Peyer's patch (tissue), 4 donors: ENCODE results near the gene STXBP5L. TPM values are rescaled to one million over a fixed set of nuclear protein-coding genes. Genes with fewer than 3 reads are reported as not detected.

Experiments
- DNase-seq, 3 donors: peaks; one replicate each; pipeline ENCODE4 v3.0.0-alpha.2; 2017 to 2019
- H3K27ac ChIP-seq, 4 donors: fragments of 200-600 bp; sonication (generic); one replicate each; pipeline ENCODE4 v1.5.1; 2016 to 2019
- H3K27me3 ChIP-seq, 2 donors: fragments of 200-600 bp; sonication (generic); one replicate each; pipeline ENCODE4 v1.5.1; 2019
- H3K36me3 ChIP-seq, 3 donors: fragments of 200-600 bp; sonication (generic); one replicate each; pipeline ENCODE4 v1.5.1; 2016 to 2019
- H3K4me1 ChIP-seq, 4 donors: fragments of 200-600 bp; sonication (generic); one replicate each; pipeline ENCODE4 v1.5.1; 2016 to 2019
- H3K4me3 ChIP-seq, 4 donors: fragments of 200-600 bp; sonication (generic); 1 replicate in 3 of 4; 2 replicates in 1 of 4; pipeline ENCODE4 v1.5.1; 2016 to 2019; ENCODE audit warnings: mild to moderate bottlenecking in 1 of 4
- H3K9me3 ChIP-seq, 4 donors: fragments of 200-600 bp; sonication (generic); one replicate each; pipeline ENCODE4 v1.5.1; 2016 to 2019; ENCODE audit warnings: mild to moderate bottlenecking in 1 of 4
- CTCF ChIP-seq, 6 experiments: fragments of 450-650 bp in 4 of 6; fragments of 200-600 bp in 2 of 6; sonication (generic) in 1 of 6; IDR thresholded peaks; one replicate each; pipeline ENCODE4 v1.5.1; 2017 to 2019; ENCODE audit warnings: antibody characterized with exemption in 6 of 6, mild to moderate bottlenecking in 3 of 6, moderate library complexity in 1 of 6
- POLR2A ChIP-seq, 2 donors: fragments of 450-650 bp; IDR thresholded peaks; one replicate each; pipeline ENCODE4 v1.5.1; 2017; ENCODE audit warnings: antibody characterized with exemption in 2 of 2, mild to moderate bottlenecking in 2 of 2, moderate library complexity in 2 of 2
- total RNA-seq, 4 donors: library from RNA; depleted of rRNA; stranded (reverse); fragments of >200 nt; gene quantifications; one replicate each; pipeline ENCODE4 v1.1.0, GENCODE V29; 2016

Gene STXBP5L
- 1 to 10 TPM in 1 of 4 donors, under 1 TPM in 3; under 0.01 to 1.1 (median 0.22) TPM for total RNA-seq

DNA sequence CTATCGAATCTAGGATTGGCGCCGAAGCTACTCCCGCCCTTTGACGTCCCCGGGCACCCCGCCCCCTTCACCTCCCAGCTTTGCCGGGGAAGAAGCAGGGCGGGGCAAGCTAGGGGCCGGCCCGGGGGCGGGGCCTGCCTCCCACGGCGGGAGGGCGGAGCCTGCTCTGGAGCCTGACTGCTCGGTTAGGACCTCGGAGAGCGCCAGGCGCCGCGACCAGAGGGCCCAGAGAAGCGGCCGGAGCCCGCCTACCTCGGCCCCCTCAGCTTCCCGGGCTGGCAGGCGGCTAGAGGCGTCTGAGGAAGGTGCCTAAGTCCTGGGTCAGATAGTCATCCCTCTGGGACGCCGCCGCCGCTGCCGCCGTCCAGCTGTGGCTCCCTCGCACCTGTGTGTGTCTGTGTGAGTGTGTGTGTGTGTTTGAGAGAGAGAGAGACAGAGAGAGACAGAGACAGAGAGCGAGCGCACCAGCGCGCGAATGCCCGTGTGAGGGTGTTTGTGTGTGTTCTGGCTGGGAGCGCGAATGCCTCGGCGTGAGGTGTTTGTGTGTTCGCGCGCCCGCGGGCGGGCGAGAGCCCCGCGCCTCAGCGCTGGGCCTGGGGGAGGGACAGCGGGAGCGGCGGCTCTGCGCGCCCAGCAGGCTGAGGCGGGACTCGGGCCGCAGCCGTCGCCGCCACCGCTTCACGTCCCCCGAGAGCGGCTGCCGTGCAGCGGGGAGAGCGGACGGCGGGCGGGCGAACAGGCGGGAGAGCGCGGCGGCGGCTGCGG is at the start of gene STXBP5L:
TSS of gene STXBP5L (plus strand) at position 176 of the 765 bp plus-strand sequence. CDS start 1,374 bp downstream, outside the sequence.
- Histone ChIP-seq H3K4me3 (peak within 1 kb of the TSS; percentile 4 to 59 (median 43)), H3K36me3 (no peaks in the 10 kb centered on the region), H3K4me1 (peaks cover 0 to 16% (median 2%) of the 10 kb centered on the region in 4 donors), H3K27me3 (no peaks in the 10 kb centered on the region), H3K27ac (no peak within 1 kb of the TSS), H3K9me3 (no peaks in the 10 kb centered on the region)
- TF ChIP-seq CTCF (IDR thresholded peaks at IDR 0.05) (no peak), POLR2A (IDR thresholded peaks at IDR 0.05) (no peak)
- DNase-seq, result peak in 2 of 3 donors; percentile 71 to 88

- Histone ChIP-seq H3K4me1 (no peaks in the 10 kb centered on the region), H3K4me3 (no peak overlapping the region), H3K9me3 (no peaks in the 10 kb centered on the region), H3K27ac (no peak overlapping the region), H3K36me3 (no peaks in the 10 kb centered on the region), H3K27me3 (no peaks in the 10 kb centered on the region)
- DNase-seq, result no peak
- TF ChIP-seq CTCF (IDR thresholded peaks at IDR 0.05), result no peak
- TF ChIP-seq POLR2A (IDR thresholded peaks at IDR 0.05), result no peak
Measured at GRCh38 chr3:120858521-120858920, 49.5 kb upstream of the STXBP5L start.

DNA sequence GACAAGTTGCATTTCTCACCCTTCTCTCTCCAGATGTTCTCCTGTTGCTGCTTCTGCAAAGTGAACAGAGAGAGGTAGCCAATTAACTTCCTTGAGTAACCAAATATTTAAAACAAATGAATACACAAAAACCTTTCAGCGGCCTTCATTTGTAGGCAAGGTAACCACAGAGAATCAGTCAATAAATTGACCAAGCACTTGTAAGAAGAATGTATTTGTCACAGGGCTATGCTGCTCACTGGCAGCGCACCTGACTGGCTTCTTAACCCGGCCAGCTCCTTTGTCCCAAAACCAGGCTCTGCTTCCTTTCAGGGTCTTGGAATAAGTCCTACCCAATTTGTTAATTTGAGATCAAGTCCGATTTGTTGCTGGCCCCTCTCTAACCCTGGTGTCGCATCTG is 43.5 kb upstream of the STXBP5L start:
- H3K4me1 ChIP-seq, result no peaks in the 10 kb centered on the region
- no peaks in the 10 kb centered on the region for H3K9me3 ChIP-seq
- H3K27ac ChIP-seq, result no peak overlapping the region
- DNase-seq, result no peak
- no peak overlapping the region for H3K4me3 ChIP-seq
- H3K27me3 ChIP-seq, result no peaks in the 10 kb centered on the region
- no peaks in the 10 kb centered on the region for H3K36me3 ChIP-seq
- TF ChIP-seq CTCF (IDR thresholded peaks at IDR 0.05), result no peak
- TF ChIP-seq POLR2A (IDR thresholded peaks at IDR 0.05), result no peak

- DNase-seq, result no peak
- TF ChIP-seq CTCF (IDR thresholded peaks at IDR 0.05), result no peak
- no peak for TF ChIP-seq POLR2A (IDR thresholded peaks at IDR 0.05)
- H3K4me1 ChIP-seq, result no peaks in the 10 kb centered on the region
- no peaks in the 10 kb centered on the region for H3K36me3 ChIP-seq
- H3K27me3 ChIP-seq, result no peaks in the 10 kb centered on the region
- H3K4me3 ChIP-seq, result no peak overlapping the region
- H3K9me3 ChIP-seq, result no peaks in the 10 kb centered on the region
- no peak overlapping the region for H3K27ac ChIP-seq
Measured at GRCh38 chr3:120875507-120875906, 32.5 kb upstream of the STXBP5L start.

DNA sequence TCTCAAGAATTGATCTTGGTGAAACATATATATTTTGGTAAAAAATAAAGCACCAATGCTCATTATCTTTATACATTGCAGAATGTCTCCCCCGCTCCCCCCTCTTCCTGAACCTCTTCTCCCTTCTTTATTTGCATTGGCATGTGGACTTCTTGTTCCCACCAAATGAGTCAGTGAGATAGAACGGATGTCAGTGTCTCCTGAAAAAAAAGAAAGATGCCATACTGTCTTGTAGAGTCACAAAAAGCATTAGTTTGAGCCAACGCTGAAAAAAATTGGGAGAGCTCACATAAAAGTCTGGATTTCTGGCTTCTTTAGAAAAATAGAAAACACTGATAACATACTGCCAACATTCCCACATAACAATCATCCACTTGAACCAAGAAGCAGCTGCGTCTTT is 32.0 kb upstream of the STXBP5L start:
- no peaks in the 10 kb centered on the region for H3K27me3 ChIP-seq
- no peak overlapping the region for H3K27ac ChIP-seq
- no peak for DNase-seq
- H3K36me3 ChIP-seq, result no peaks in the 10 kb centered on the region
- TF ChIP-seq CTCF (IDR thresholded peaks at IDR 0.05) (no peak), POLR2A (IDR thresholded peaks at IDR 0.05) (no peak)
- H3K4me1 ChIP-seq, result no peaks in the 10 kb centered on the region
- H3K9me3 ChIP-seq, result no peaks in the 10 kb centered on the region
- H3K4me3 ChIP-seq, result no peak overlapping the region
